Activated gamma-delta T cell (primary cell): ENCODE measurements around the gene RNF4.
A peak's percentile ranks its signal among the peaks of the same experiment; 100 is the strongest.
"Not testable (repeated sequence)": the region's sequence is repeated elsewhere in the genome, so short reads cannot be mapped to it uniquely, and the experiment has no call there.

ENCODE experiments used
- DNase-seq: peaks from one replicate; lab custom pipeline; 2025; lab: John Stamatoyannopoulos, UW

RNF4 gene

DNA sequence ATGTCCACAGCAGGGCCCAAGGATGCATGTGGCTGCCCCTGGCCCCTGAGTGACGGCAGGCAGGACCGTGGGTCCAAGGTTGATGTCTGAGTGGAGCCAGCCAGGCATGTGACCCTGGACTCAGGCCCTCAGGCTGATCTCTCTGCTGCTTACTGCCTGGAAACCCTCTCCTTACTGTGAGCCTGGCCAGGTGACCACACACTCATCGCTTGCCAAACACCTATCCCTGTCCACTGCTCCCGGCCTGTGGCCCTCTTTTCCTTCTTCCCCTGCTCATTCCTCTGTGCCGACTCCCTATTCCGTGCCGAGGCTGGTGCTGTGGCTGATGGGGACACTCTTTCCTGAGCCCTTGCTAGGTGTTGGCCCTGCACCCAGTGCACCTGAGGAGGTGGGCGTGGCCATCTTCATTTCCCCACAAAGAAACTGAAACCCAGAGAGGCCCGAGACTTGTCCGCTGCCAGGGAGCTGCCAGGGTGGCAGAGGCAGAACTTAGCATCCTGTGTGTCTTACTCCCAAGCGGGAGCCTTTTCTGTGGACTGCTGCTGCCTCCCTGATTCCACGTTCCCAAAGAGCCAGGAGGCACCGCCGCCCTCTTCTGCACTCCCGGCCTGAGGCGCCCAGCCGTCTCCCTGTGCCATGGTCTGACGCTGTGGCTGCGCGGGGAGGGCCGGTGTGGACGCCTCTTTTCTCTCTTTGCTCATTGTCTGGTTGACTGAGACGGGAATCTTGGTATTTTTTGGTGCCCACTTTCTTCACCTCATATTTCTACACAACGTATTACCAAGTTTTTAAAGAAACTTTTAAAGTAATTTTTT lies 11.2 kb upstream of the RNF4 start:
- no peak for DNase-seq

DNA sequence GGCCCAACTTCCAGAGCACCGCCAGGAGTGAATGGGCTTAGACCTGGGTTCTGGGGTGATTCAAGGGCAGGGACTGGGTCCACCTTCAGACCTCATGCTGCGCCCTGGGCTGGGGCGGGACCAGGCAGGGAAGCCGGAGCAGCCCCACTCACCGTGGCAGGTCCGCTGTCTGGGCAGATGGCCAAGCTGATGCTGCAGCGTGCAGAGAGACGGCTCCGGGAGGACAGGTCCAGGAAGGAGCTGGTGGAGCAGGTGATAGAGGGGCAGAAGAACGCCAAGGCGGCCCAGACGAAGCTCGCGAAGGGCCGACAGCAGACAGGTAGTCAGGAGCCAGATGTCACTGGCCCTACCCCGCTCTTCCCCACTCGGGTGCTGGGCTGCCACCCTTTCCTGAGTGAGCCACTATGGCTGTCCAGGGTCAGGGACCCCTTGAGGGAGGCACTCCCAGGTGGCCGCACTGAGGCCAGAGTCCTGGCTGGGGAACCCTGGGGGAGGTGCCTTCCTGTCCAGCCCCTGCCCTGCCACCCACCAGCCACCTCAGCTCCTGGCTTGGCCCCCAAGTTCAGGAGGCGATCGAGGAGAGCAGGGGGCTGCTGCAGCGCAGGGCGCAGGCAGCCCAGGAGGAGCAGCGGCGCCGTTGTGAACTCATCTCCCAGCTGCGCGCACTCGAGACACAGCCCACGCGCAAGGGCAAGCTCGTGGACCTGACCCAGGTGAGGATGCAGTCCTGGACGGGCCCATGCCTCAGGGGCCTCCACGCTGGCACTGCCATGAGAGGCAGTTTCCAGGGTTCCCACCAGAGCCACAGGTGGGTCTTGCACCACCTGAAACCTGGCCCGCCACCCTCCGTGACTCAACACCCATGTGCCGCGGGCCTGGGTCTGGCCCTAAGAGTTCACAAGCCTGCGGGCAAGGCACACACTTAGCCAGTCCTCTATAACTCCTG lies 10.1 kb upstream of the RNF4 start:
- no peak for DNase-seq

DNA sequence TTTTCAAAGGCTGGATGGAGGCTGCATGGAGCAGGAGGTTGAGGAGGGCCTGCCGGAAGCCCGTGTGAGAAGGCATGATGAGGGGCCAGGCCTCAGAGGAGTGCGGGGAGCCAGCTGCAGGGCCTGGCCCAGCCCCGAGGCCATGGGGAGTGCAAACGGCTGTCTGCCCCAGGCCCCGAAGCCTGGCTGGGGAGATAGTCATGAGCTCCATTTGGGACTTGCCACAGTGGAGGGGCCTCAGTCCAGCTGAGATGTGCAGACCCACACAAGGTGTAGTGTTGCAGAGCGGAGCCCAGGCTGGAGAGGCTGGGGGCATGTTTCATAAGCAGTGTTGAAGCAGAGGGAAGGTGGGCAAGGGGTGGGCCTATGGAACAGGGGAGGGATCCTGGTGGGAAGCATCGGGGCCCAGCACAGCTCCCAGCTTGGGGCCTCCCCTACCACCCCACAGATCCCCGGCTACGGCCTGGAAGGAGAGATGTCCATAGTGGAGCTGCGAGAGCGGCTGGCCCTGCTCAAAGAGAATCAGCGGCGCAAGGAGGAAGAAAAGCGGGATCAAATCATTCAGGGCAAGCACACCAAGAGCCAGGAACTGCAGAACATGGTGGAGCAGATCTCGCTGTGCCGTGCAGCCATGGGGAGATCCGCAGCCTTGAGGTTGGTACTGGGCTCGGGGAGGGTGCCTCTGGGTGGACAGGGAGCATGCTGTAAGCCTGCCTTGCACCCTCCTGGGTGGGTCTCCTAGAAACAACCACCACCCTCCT lies 9.1 kb upstream of the RNF4 start:
- no peak for DNase-seq

GRCh38 chr4:2461246-2461960 lies 7.5 kb upstream of the RNF4 start:
- DNase-seq = no peak

- DNase-seq = peak; percentile 60
These were observed 6.5 kb upstream of the RNF4 start for GRCh38 chr4:2462218-2462991.

- no peak for DNase-seq
These were observed 5.7 kb upstream of the RNF4 start for GRCh38 chr4:2462992-2463762.

- DNase-seq = no peak
These were observed 3.9 kb upstream of the RNF4 start for GRCh38 chr4:2465032-2465431.

DNA sequence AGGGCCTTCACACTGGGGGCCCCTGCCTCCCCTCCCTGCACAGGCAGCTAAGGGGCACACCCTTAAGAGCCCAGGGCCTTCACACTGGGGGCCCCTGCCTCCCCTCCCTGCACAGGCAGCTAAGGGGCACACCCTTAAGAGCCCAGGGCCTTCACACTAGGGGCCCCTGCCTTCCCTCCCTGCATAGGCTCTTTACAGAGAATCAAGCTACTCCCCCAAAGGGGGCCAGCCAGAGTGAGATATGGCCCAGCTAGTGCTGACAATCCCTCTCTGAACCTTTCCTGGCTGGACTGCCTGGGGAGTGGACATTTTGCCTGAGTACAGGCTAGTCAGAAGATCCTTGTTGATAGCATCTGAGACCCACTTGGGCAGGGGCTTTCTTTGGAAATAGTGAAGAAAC lies 3.4 kb upstream of the RNF4 start:
- not testable (repeated sequence) for DNase-seq

DNA sequence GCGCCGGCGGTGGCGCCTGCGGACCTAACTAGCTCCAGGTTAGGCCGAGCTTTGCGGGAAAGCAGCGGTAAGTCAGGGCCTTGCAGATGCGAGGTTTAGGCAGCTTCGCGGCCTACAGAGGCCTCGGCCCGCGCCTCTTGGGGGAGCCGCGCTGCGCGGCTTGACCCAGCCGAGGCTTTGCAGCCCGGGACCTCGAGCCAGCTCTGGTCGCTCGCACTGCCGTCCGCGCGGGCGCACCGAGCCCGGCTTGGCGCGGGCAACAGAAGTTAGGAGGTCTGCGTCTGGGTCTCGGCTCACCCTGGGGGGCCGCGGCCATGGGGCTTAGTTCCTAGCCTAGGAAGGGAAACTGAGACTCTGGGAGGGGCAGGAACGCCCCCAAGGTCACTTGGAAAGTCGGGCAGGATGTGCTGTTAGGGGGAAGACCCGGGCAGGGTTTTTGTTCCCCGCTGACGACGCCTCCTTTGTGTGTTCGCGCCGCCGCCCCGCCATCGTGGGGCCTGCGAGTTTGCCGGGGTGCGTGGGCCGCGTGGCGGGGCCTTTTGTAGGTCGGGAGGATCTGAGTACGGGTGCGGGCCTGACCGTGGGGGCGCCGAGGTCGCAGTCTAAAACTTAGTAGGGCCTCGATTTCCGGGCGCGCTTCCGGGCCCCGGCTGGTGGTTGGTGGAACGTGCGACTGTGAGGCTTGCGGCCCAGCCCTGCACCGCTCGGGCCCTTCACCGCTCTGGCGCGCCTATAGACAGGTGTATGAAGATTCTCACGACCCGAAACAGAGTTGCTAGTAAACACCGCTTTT lies 482 bp downstream of the RNF4 start:
- peak; percentile 73 for DNase-seq

- DNase-seq = no peak
These were observed 1.9 kb downstream of the RNF4 start for GRCh38 chr4:2470791-2471190.

DNA sequence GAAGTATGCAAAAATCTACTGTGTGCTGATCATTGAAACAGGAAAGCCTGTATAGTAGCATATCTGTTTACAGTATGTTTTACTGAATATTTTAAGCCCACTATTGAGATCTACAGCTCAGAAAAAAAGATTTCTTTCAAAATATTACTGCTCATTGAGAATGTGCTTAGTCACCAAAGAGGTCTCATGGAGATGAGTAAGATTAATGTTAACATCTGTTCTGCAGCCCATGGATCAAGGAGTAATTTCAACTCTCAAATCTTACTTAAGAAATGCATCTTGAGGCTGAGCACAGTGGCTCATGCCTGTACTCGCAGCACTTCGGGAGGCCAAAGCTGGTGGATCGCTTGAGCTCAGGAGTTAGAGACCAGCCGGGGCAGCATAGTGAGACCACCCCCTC lies 3.3 kb downstream of the RNF4 start:
- DNase-seq = no peak

GRCh38 chr4:2478229-2478628 lies 9.3 kb downstream of the RNF4 start:
- DNase-seq = no peak

GRCh38 chr4:2480649-2481048 lies 11.7 kb downstream of the RNF4 start:
- no peak for DNase-seq

GRCh38 chr4:2482192-2482591 lies 13.3 kb downstream of the RNF4 start:
- DNase-seq = no peak

GRCh38 chr4:2482693-2483092 lies 13.8 kb downstream of the RNF4 start:
- DNase-seq = no peak

- no peak for DNase-seq
These were observed 14.3 kb downstream of the RNF4 start for GRCh38 chr4:2483237-2483636.

- no peak for DNase-seq
These were observed 15.3 kb downstream of the RNF4 start for GRCh38 chr4:2484185-2484584.

DNA sequence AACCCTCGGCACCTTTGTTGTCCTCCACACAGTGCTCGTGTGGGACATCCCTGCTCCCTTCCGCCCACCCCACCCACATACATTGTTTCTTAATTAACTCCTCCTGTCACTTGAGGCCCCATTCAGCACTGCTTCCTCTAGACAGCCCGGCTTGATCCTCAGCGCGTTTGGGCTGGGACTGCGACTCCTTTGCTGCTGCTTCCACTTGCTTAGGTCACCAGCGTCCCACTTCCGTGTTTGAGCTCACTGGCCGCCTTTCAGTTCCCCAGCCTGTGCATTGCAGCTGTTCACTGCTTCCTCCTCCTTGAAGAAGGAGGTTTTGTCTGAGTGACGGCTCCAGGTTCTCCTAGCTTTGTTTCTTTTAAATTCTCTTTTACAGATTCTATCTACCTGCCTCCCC lies 16.1 kb downstream of the RNF4 start:
- DNase-seq = peak; percentile 16

GRCh38 chr4:2485956-2486355 lies 17.1 kb downstream of the RNF4 start:
- no peak for DNase-seq
